HG02885 (cell line): ENCODE measurements around the gene C10orf71.

Experiments
- ATAC-seq: cut with Tn5 transposase; IDR thresholded peaks from one replicate; pipeline ENCODE4 v1.9.1; 2021; ENCODE audit warnings: mild to moderate bottlenecking; ENCODE audit not compliant: unreplicated experiment, poor library complexity

C10orf71 gene

GRCh38 chr10:49290131-49290530 lies 8.8 kb upstream of the C10orf71 start:
- ATAC-seq = no peak

- ATAC-seq = no peak
These were observed 8.4 kb upstream of the C10orf71 start for GRCh38 chr10:49290607-49291006.

- no peak for ATAC-seq
These were observed 6.3 kb upstream of the C10orf71 start for GRCh38 chr10:49292565-49293207.

- no peak for ATAC-seq
These were observed 5.8 kb upstream of the C10orf71 start for GRCh38 chr10:49293208-49293603.

- no peak for ATAC-seq
These were observed 4.2 kb upstream of the C10orf71 start for GRCh38 chr10:49294731-49295130.

- no peak for ATAC-seq
These were observed 3.7 kb upstream of the C10orf71 start for GRCh38 chr10:49295297-49295696.

GRCh38 chr10:49296382-49296781 lies 2.6 kb upstream of the C10orf71 start:
- no peak for ATAC-seq

GRCh38 chr10:49296836-49297235 lies 2.1 kb upstream of the C10orf71 start:
- no peak for ATAC-seq

- ATAC-seq = no peak
These were observed 926 bp upstream of the C10orf71 start for GRCh38 chr10:49297818-49298670.

- ATAC-seq = no peak
These were observed 343 bp upstream of the C10orf71 start for GRCh38 chr10:49298671-49298982.

GRCh38 chr10:49299816-49300139 lies 808 bp downstream of the C10orf71 start:
- peak; percentile 71 for ATAC-seq

GRCh38 chr10:49300140-49300974 lies 1.4 kb downstream of the C10orf71 start:
- peak; percentile 65 for ATAC-seq

- no peak for ATAC-seq
These were observed 2.3 kb downstream of the C10orf71 start for GRCh38 chr10:49301302-49301701.

GRCh38 chr10:49302088-49302487 lies 3.1 kb downstream of the C10orf71 start:
- ATAC-seq = no peak

- ATAC-seq = no peak
These were observed 4.7 kb downstream of the C10orf71 start for GRCh38 chr10:49303711-49304110.

- no peak for ATAC-seq
These were observed 5.2 kb downstream of the C10orf71 start for GRCh38 chr10:49304137-49304536.

GRCh38 chr10:49307921-49308320 lies 9.0 kb downstream of the C10orf71 start:
- ATAC-seq = no peak

- ATAC-seq = no peak
These were observed 9.9 kb downstream of the C10orf71 start for GRCh38 chr10:49308881-49309280.

- ATAC-seq = peak; percentile 46
These were observed 10.9 kb downstream of the C10orf71 start for GRCh38 chr10:49309691-49310411.

- no peak for ATAC-seq
These were observed 11.5 kb downstream of the C10orf71 start for GRCh38 chr10:49310460-49310859.
